Large intestine (tissue), 3 donors: Measurements from ENCODE around the gene ZNF705A. TPM values are rescaled to one million over a fixed set of nuclear protein-coding genes. Genes with fewer than 3 reads are reported as not detected.
"Not testable (repeated sequence)": the region's sequence is repeated elsewhere in the genome, so short reads cannot be mapped to it uniquely, and the experiment has no call there.

Source experiments
- DNase-seq, 2 donors: peaks; one replicate each; pipeline versions ENCODE4 v3.0.0 to v3.0.0-alpha.2; 2013
- H3K27ac ChIP-seq: one replicate; pipeline ENCODE4 v1.5.1; 2013; ENCODE audit warnings: low read length
- H3K27me3 ChIP-seq: 2 replicates; pipeline ENCODE4 v1.6.1; 2013; ENCODE audit warnings: low read length; ENCODE audit not compliant: control insufficient read depth, insufficient read depth
- H3K36me3 ChIP-seq: 2 replicates; pipeline ENCODE4 v1.6.1; 2013; ENCODE audit warnings: low read length; ENCODE audit not compliant: control insufficient read depth, insufficient read depth
- H3K4me1 ChIP-seq: one replicate; pipeline ENCODE4 v1.6.1; 2013; ENCODE audit warnings: low read length; ENCODE audit not compliant: control insufficient read depth, insufficient read depth
- H3K4me3 ChIP-seq: one replicate; pipeline ENCODE4 v1.5.1; 2013; ENCODE audit warnings: low read length
- H3K9me3 ChIP-seq: one replicate; pipeline ENCODE4 v1.6.1; 2013; ENCODE audit warnings: mild to moderate bottlenecking, low read depth, low read length, moderate library complexity; ENCODE audit not compliant: control insufficient read depth
- WGBS: methylation state at CpG from one replicate; pipeline ENCODE4 v1.1.5; 2013; ENCODE audit warnings: low lambda C conversion rate; ENCODE audit not compliant: insufficient coverage; 5-methylcytosine and 5-hydroxymethylcytosine counted together
- polyA plus RNA-seq: library from polyadenylated mRNA; unstranded; fragments of 120-200 nt; gene quantifications from one replicate; pipeline ENCODE4 v1.2.1, GENCODE V29; 2013

ZNF705A gene
- polyA plus RNA-seq, 1 donor = 0.07 TPM

DNA sequence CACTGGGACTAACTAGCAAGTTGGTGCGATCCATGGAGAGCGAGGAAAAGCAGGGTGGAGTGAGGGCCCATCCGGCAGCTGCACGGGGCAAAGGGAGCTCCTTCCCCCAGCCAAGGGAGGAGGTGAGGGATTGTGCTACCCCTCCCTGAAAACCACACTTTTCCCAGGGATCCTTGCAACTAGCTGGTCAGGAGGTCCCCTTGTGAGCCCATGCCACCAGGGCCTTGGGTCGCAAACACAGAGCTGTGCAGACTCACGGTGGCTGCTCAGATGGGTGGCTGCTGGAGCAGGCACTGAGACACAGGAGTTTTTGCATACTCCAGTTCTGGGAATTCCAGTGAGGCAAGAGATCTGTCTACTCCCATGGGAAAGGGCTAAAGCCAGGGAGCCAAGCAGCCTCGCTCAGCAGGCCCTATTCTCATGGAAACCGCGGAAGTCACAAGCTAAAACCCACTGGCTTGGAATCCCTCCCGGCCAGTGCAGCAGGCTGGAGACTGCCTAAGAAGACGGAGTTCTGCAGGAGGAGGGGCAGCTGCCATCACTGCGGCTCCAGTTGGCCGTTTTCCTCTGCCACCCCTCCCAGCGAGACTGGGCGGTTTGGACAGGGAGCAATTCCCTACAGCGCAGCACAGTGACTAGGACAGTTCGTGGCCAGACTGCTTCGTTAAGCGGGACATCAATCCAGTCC lies 10.9 kb upstream of the ZNF705A start:
- no peak overlapping the region for H3K4me3 ChIP-seq
- DNase-seq = peak; percentile 2 to 13
- H3K27ac ChIP-seq = no peak overlapping the region
- H3K27me3 ChIP-seq = peaks cover 8% of the 10 kb centered on the region
- WGBS = no CpG with 5 or more reads among the region's 19 CpGs
- no peaks in the 10 kb centered on the region for H3K36me3 ChIP-seq
- H3K4me1 ChIP-seq = no peaks in the 10 kb centered on the region
- no peaks in the 10 kb centered on the region for H3K9me3 ChIP-seq

DNA sequence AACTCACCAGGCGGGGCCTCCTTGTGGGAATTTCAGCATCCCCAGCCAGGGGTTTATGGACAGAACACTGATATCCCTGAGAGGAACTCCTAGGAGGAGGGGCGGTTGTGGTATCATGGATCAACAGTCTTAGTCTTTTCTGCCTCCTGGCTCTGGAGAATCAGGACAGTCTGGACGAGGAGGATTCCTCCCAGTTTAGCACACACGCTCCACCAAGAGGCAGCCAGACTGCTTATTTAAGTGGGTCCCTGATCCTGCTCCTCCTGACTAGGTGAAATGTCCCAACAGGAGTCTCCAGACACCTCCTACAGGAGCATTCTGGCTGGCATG lies 10.4 kb upstream of the ZNF705A start:
- Histone ChIP-seq H3K4me3 (no peak overlapping the region), H3K4me1 (no peaks in the 10 kb centered on the region), H3K9me3 (no peaks in the 10 kb centered on the region), H3K27me3 (peaks cover 8% of the 10 kb centered on the region), H3K36me3 (no peaks in the 10 kb centered on the region), H3K27ac (no peak overlapping the region)
- WGBS = no CpG with 5 or more reads among the region's 4 CpGs
- no peak for DNase-seq

DNA sequence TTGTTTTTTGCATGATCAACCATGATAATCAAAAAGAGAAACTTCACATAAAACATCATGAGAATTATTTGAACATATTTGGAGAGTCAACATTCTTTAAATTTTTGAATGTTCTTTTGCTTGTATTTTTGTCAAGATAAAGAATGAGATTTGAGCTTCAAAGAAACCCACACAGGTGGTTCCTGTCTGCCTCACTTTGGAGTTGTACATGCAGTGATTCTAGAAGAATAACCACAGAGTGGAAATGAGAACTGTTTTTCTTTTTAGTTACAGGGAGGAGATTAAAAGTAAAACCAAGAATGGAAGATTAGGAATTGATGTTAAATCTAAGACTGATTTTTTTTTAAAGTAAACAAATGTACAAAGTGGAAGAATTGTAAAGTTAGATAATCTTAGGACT lies 2.3 kb upstream of the ZNF705A start:
- H3K9me3 ChIP-seq = no peaks in the 10 kb centered on the region
- H3K4me3 ChIP-seq = no peak overlapping the region
- no peaks in the 10 kb centered on the region for H3K36me3 ChIP-seq
- H3K27ac ChIP-seq = no peak overlapping the region
- no peaks in the 10 kb centered on the region for H3K4me1 ChIP-seq
- H3K27me3 ChIP-seq = no peaks in the 10 kb centered on the region
- DNase-seq = no peak

- Histone ChIP-seq H3K27me3 (no peaks in the 10 kb centered on the region), H3K9me3 (no peaks in the 10 kb centered on the region), H3K4me3 (no peak overlapping the region), H3K27ac (no peak overlapping the region), H3K4me1 (no peaks in the 10 kb centered on the region), H3K36me3 (no peaks in the 10 kb centered on the region)
- DNase-seq = no peak
- WGBS = 83% methylated on average over 2 of the region's 2 CpGs
Observed at GRCh38 chr12:8156416-8156815, 399 bp upstream of the ZNF705A start.

- Histone ChIP-seq H3K4me1 (no peaks in the 10 kb centered on the region), H3K36me3 (no peaks in the 10 kb centered on the region), H3K27me3 (no peaks in the 10 kb centered on the region), H3K9me3 (no peaks in the 10 kb centered on the region), H3K4me3 (no peak overlapping the region), H3K27ac (no peak overlapping the region)
- no peak for DNase-seq
Observed at GRCh38 chr12:8157484-8158198, 826 bp downstream of the ZNF705A start.

DNA sequence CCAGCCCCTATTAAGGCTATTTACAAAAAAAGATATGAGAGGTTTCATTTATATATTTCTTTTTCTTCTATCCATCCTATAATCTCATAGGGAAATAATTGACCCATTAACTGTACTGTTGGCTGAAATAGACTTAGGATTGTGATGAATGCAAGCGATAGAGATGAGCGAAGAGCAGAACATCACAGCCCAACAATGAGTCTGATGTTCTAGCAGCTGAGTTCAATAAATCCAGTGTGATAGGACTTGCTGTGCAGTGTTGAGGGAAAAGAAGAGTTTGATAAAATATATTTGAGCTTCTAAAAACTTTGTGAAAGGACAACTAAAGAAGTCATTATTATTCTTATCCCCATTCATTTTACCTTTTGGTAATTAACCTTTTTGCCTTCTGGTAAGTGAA lies 16.1 kb downstream of the ZNF705A start:
- not testable (repeated sequence) for H3K36me3 ChIP-seq, H3K27me3 ChIP-seq, DNase-seq, H3K9me3 ChIP-seq, H3K4me1 ChIP-seq, H3K27ac ChIP-seq, H3K4me3 ChIP-seq
- no CpG with 5 or more reads among the region's 2 CpGs for WGBS

- WGBS = no CpG with 5 or more reads among the region's 43 CpGs
- not testable (repeated sequence) for H3K36me3 ChIP-seq, H3K4me1 ChIP-seq, H3K27me3 ChIP-seq, H3K9me3 ChIP-seq, H3K27ac ChIP-seq
- peak; percentile 41 to 45 for DNase-seq
- H3K4me3 ChIP-seq = peak overlapping the region; percentile 53
Observed at GRCh38 chr12:8179989-8180585, 23.3 kb downstream of the ZNF705A start.

GRCh38 chr12:8181271-8181670 lies 24.5 kb downstream of the ZNF705A start:
- not testable (repeated sequence) for H3K27me3 ChIP-seq, DNase-seq, H3K9me3 ChIP-seq, H3K4me1 ChIP-seq, H3K36me3 ChIP-seq, H3K27ac ChIP-seq, H3K4me3 ChIP-seq

DNA sequence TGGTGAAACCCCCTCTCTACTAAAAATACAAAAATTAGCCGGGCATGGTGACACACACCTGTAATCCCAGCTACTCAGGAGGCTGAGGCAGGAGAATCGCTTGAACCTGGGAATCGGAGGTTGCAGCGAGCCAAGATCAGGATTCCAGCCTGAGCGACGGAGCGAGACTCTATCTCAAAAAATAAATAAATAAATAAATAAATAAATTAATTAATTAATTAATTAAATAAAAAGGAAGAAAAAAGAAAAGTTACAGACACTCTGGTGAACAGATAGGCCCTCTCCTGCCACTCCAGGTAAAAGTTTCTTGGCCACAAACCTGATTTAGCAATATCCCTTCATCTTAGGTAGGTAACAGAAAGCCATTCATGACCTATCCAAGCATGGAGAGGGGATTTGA lies 26.1 kb downstream of the ZNF705A start:
- not testable (repeated sequence) for H3K9me3 ChIP-seq, H3K4me3 ChIP-seq, H3K4me1 ChIP-seq, H3K27me3 ChIP-seq, H3K36me3 ChIP-seq, DNase-seq, H3K27ac ChIP-seq
- WGBS = no CpG with 5 or more reads among the region's 7 CpGs

DNA sequence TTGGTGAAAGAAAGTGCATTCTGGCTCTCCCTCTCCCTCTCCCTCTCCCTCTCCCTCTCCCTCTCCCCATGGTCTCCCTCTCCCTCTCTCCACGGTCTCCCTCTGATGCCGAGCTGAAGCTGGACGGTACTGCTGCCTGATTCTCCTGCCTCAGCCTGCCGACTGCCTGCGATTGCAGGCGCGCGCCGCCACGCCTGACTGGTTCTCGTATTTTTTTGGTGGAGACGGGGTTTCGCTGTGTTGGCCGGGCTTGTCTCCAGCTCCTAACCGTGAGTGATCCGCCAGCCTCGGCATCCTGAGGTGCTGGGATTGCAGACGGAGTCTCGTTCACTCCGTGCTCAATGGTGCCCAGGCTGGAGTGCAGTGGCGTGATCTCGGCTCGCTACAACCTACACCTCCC lies 26.5 kb downstream of the ZNF705A start:
- H3K36me3 ChIP-seq, DNase-seq, H3K4me3 ChIP-seq, H3K9me3 ChIP-seq, H3K27me3 ChIP-seq, H3K4me1 ChIP-seq, H3K27ac ChIP-seq: not testable (repeated sequence)
- WGBS = no CpG with 5 or more reads among the region's 23 CpGs

DNA sequence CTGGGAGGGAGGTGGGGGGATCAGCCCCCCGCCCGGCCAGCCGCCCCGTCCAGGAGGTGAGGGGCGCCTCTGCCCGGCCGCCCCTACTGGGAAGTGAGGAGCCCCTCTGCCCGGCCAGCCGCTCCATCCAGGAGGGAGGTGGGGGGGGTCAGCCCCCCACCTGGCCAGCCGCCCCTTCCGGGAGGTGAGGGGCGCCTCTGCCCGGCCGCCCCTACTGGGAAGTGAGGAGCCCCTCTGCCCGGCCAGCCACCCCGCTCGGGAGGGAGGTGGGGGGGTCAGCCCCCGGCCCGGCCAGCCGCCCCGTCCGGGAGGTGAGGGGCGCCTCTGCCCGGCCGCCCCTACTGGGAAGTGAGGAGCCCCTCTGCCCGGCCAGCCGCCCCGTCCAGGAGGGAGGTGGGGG lies 27.4 kb downstream of the ZNF705A start:
- not testable (repeated sequence) for H3K4me3 ChIP-seq, H3K4me1 ChIP-seq, H3K27ac ChIP-seq, H3K9me3 ChIP-seq, DNase-seq, H3K27me3 ChIP-seq, H3K36me3 ChIP-seq
- WGBS = no CpG with 5 or more reads among the region's 28 CpGs
